Type B pancreatic cell (in vitro differentiated cells): ENCODE measurements around the gene KISS1. TPM values are rescaled to one million over a fixed set of nuclear protein-coding genes. Genes with fewer than 3 reads are reported as not detected.
A peak's percentile ranks its signal among the peaks of the same experiment; 100 is the strongest.

Experiments used
- DNase-seq: peaks from one replicate; pipeline ENCODE4 v3.0.0; 2021; ENCODE audit warnings: mixed read lengths; ENCODE audit not compliant: unreplicated experiment; ENCODE audit errors: extremely low spot score
- H3K27ac Mint-ChIP-seq: 2 replicates; pipeline ENCODE4 v1.8.0; 2021; ENCODE audit warnings: mild to moderate bottlenecking, mixed read lengths
- H3K27me3 Mint-ChIP-seq: 2 replicates; pipeline ENCODE4 v1.8.0; 2021; ENCODE audit warnings: mixed read lengths
- H3K36me3 Mint-ChIP-seq: 2 replicates; pipeline ENCODE4 v1.8.0; 2021; ENCODE audit warnings: mixed read lengths
- H3K4me1 Mint-ChIP-seq: one replicate; pipeline ENCODE4 v1.8.0; 2021; ENCODE audit warnings: mixed read lengths; ENCODE audit not compliant: unreplicated experiment
- H3K4me3 Mint-ChIP-seq: 2 replicates; pipeline ENCODE4 v1.8.0; 2021; ENCODE audit warnings: mild to moderate bottlenecking, mixed read lengths
- H3K9me3 Mint-ChIP-seq: 2 replicates; pipeline ENCODE4 v1.8.0; 2021; ENCODE audit warnings: mixed read lengths
- total RNA-seq: library from RNA; stranded (reverse); gene quantifications from 2 replicates; pipeline ENCODE4 v1.2.1, GENCODE V29; 2021; ENCODE audit warnings: low replicate concordance
- TF ChIP-seq, protein P1 (sequence below): fragments of 200-600 bp; sonication (generic); conservative IDR thresholded peaks from 2 replicates; pipeline ENCODE4 v1.5.0; 2021; ENCODE audit warnings: antibody characterized with exemption, mild to moderate bottlenecking

Gene KISS1
- total RNA-seq, 1 donor from 2014 or later, result 0.48 TPM

DNA sequence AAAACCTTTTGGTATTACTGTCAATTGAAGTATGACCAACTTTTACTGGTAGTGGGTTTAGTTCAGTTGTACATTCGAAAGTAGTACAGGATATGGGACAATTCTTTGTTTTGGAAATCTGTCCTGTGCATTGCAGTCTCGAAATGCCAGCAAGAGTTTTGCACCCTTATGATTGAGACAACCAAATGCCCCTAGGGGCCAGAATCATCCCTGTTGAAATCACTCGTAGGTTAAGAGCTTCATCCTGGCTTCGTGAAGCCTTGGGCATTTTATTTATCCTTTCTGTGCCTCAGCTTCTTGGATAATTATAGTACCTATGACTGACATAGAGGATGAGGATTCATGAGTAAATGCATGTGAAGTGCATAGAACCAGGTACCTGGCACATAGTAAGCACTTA is 19.9 kb upstream of the KISS1 start:
- H3K4me1 Mint-ChIP-seq, result peaks cover 10% of the 10 kb centered on the region
- no peak for DNase-seq
- H3K27ac Mint-ChIP-seq, result no peak overlapping the region
- no peak overlapping the region for H3K4me3 Mint-ChIP-seq
- TF ChIP-seq, protein P1, sequence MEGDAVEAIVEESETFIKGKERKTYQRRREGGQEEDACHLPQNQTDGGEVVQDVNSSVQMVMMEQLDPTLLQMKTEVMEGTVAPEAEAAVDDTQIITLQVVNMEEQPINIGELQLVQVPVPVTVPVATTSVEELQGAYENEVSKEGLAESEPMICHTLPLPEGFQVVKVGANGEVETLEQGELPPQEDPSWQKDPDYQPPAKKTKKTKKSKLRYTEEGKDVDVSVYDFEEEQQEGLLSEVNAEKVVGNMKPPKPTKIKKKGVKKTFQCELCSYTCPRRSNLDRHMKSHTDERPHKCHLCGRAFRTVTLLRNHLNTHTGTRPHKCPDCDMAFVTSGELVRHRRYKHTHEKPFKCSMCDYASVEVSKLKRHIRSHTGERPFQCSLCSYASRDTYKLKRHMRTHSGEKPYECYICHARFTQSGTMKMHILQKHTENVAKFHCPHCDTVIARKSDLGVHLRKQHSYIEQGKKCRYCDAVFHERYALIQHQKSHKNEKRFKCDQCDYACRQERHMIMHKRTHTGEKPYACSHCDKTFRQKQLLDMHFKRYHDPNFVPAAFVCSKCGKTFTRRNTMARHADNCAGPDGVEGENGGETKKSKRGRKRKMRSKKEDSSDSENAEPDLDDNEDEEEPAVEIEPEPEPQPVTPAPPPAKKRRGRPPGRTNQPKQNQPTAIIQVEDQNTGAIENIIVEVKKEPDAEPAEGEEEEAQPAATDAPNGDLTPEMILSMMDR, result no peak
- no peaks in the 10 kb centered on the region for H3K36me3 Mint-ChIP-seq
- H3K27me3 Mint-ChIP-seq, result no peaks in the 10 kb centered on the region
- no peaks in the 10 kb centered on the region for H3K9me3 Mint-ChIP-seq

DNA sequence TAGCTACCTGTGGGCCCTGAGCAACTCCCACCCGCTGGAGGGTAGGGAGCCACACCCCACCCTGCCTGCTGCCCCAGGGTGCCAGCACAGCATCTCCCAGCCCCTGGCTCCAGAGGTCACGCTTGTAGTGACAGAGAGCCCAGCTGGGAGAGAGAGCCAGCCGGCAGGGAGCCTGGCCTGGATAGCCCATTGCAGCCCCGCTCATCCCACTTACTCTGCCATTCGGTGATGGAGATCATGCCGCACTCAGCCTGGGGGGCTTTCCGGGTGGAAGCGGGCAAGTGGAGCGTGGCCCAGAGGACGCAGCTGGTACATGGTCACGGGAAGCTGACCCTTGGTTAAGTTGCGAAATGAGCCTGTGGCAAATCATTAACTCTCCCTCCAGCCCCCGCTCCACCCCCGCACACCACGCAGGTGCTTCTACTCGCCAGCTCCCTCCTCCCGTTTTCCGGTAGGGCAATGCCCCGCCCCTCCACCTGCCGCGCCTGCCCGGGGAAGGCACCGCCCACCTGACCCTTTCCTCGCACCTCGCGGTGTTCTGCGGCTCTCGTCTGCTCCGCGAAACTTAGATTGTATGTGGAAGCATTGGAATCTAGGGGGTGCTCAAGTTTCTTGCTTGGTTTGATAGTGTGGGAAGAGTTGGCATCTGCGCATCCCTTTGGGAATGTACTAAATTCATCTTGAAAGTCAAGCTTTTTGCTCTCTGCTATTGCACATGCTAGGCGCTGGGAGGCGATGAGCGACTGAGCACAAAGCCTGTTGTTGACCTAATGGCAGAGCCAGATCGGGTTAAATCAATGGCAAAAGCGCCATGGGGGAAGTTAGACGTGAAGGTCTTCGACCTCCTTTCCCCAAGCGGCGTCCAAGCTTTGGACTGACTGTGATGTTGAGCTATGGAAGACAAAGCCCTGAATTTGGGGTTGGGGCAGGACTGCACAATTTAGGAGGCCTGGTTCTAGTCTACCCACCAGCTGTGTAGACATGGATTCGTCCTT is 17.7 kb upstream of the KISS1 start, which contains the start of gene GOLT1A:
GOLT1A (minus strand) TSS at position 321 of the 995 bp plus-strand sequence; CDS start at position 239, 82 bp downstream.
- no peaks in the 10 kb centered on the region for H3K36me3 Mint-ChIP-seq
- peaks cover 3% of the 10 kb centered on the region for H3K27me3 Mint-ChIP-seq
- H3K9me3 Mint-ChIP-seq, result no peaks in the 10 kb centered on the region
- H3K4me3 Mint-ChIP-seq, result peak within 1 kb of the TSS; percentile 78
- TF ChIP-seq, protein P1, result peak; percentile 83
- peaks cover 5% of the 10 kb centered on the region for H3K4me1 Mint-ChIP-seq
- no peak for DNase-seq
- H3K27ac Mint-ChIP-seq, result peak within 1 kb of the TSS; percentile 44

DNA sequence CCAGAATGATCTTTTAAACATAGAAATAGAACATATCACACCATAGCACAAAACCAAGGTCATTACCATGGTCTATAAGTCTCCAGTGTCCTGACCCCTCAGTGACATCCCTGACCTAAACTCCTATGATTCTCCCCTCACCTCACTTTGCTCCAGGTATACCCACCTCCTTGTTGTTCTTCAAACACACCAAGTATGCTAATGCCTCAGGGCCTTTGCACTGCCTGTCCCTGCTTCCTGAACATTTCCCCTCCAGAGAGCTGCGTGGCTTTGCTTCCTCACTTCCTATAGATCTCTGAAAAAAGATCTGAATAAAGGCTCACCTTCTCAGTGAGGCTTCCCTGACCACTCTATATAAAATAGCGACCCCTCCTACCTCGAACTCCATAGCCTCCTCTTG is 16.4 kb upstream of the KISS1 start:
- H3K27me3 Mint-ChIP-seq, result peaks cover 7% of the 10 kb centered on the region
- DNase-seq, result no peak
- H3K4me1 Mint-ChIP-seq, result peaks cover 5% of the 10 kb centered on the region
- TF ChIP-seq, protein P1, result no peak
- H3K36me3 Mint-ChIP-seq, result no peaks in the 10 kb centered on the region
- no peak overlapping the region for H3K4me3 Mint-ChIP-seq
- no peaks in the 10 kb centered on the region for H3K9me3 Mint-ChIP-seq
- no peak overlapping the region for H3K27ac Mint-ChIP-seq

DNA sequence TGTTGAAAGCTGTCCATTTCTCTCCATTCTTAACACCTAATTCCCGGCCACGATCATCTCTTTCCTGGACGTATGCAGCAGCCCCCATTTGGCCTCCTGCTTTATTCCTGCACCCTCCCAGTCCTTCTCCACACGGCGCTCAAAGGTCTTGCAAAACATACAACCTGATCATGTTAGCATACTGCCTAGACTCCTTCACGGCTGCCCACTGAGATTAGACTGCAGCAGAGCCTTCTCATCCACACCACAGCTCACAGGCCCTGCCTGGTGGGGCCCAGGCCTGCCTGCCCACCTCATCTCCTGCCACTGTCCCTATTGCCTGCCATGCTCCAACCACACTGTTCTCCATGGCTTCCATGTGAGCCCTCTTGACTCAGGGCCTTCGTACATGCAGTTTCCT is 14.8 kb upstream of the KISS1 start:
- no peaks in the 10 kb centered on the region for H3K36me3 Mint-ChIP-seq
- H3K4me1 Mint-ChIP-seq, result peaks cover 5% of the 10 kb centered on the region
- no peak overlapping the region for H3K27ac Mint-ChIP-seq
- peaks cover 16% of the 10 kb centered on the region for H3K27me3 Mint-ChIP-seq
- no peaks in the 10 kb centered on the region for H3K9me3 Mint-ChIP-seq
- TF ChIP-seq, protein P1, result no peak
- no peak overlapping the region for H3K4me3 Mint-ChIP-seq
- DNase-seq, result no peak

DNA sequence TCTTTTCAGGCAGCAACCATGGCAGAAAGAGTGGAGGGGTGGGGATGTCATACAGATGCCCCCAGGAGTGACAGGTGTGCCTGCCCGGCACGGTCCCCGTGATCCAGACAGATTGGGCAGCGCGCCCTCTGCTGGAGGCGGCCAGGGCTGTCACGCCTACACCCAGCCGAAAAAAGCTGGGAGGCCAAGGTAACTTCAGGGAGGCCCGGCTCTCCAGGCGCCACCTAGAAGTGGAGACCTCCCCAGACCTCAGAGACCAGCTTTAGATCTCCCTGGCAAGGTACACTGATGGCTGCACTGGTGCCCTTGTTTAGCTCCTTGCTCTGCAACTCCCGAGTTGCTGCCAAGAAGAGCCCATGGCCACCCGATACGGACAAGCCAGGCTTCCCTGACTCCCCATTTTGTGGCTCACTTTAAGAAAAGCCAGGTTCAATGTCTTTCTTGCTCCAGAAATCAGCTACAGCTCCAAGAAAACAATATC is 10.9 kb upstream of the KISS1 start:
- peaks cover 36% of the 10 kb centered on the region for H3K27me3 Mint-ChIP-seq

More for the DNA sequence above, 10.9 kb upstream of the KISS1 start:
- Mint-ChIP-seq H3K27ac (no peak overlapping the region), H3K36me3 (no peaks in the 10 kb centered on the region), H3K4me3 (no peak overlapping the region), H3K9me3 (no peaks in the 10 kb centered on the region), H3K4me1 (no peaks in the 10 kb centered on the region)
- no peak for DNase-seq
- TF ChIP-seq, protein P1, result peak; percentile 97
